GM12872 (cell line): ENCODE data around the gene ARHGEF28.

Experiments
- TF ChIP-seq, protein P1 (sequence below): IDR thresholded peaks from 3 replicates; pipeline ENCODE4 v1.5.1; 2011; ENCODE audit warnings: low read depth, mild to moderate bottlenecking, low read length, moderate library complexity; ENCODE audit not compliant: insufficient read depth

The ARHGEF28 gene

DNA sequence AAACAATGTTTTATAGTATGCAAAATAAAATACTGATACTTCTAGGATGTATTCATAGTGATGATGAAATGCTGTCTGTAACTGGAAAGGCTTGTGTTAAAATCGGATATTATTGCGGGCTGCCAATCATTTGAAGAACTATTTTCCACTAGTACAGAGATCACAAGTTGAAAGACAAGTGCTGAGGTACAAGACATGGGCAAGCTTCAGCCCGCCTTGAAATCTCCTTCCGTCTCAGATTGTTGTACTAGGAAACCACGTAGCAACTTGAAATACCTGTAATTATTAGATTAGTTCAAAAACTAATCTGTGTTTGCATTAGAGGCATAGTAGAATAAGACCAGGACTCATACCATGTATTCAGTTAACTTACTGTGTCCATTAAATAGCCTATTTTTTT is 218.2 kb downstream of the ARHGEF28 start:
- TF ChIP-seq, protein P1, sequence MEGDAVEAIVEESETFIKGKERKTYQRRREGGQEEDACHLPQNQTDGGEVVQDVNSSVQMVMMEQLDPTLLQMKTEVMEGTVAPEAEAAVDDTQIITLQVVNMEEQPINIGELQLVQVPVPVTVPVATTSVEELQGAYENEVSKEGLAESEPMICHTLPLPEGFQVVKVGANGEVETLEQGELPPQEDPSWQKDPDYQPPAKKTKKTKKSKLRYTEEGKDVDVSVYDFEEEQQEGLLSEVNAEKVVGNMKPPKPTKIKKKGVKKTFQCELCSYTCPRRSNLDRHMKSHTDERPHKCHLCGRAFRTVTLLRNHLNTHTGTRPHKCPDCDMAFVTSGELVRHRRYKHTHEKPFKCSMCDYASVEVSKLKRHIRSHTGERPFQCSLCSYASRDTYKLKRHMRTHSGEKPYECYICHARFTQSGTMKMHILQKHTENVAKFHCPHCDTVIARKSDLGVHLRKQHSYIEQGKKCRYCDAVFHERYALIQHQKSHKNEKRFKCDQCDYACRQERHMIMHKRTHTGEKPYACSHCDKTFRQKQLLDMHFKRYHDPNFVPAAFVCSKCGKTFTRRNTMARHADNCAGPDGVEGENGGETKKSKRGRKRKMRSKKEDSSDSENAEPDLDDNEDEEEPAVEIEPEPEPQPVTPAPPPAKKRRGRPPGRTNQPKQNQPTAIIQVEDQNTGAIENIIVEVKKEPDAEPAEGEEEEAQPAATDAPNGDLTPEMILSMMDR: no peak

DNA sequence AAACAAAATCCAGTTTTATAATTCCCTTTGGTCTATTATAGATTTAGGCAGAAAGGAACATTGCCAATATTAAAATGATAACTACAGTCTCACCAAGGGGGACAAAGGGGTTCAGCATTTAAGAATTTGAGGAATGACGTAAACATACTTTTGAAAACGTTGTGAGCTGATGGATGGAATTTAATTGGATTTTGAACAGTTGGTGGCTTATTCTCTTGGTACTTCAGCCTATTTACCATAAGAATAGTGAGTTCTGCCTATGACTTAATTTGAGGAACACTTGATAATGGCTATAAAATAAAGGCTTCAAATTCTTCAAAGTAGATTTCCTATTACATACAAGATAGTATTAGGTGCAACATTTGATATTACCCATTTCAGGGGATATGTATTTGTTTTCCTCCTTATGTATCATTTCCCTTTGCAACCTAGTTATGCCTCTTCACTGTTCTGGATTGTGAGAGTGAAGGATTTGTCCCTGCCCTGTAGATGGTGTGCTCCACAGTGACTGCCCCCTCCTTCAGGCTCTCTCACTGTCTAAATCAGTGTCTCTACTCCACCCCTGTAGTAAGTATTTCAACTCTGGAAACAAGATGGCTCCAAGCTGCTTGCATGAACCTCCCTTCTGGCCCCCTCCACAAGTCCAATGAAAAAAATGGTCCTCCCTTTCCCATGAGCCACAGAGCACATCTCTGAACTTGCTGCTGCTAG is 225.6 kb downstream of the ARHGEF28 start:
- TF ChIP-seq, protein P1: no peak

DNA sequence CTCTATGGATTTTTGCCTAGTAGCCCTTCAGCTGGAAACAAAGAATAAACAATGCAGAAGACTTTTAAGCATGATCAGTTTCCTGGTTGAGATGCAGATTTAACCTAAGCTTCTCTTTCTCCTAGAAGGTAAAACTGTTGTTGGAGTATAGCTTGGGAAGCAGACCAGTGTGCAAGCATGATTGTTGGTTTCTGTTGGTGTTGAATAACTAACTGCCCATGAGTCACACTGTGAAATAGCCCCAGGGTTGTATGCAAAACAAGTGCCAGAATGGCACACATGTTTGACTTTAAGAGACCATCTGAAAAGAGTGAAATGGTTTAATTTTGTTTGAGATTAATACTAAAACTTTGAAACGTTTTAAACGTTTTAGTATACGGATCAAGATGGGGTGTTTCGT is 227.1 kb downstream of the ARHGEF28 start:
- TF ChIP-seq, protein P1: no peak

DNA sequence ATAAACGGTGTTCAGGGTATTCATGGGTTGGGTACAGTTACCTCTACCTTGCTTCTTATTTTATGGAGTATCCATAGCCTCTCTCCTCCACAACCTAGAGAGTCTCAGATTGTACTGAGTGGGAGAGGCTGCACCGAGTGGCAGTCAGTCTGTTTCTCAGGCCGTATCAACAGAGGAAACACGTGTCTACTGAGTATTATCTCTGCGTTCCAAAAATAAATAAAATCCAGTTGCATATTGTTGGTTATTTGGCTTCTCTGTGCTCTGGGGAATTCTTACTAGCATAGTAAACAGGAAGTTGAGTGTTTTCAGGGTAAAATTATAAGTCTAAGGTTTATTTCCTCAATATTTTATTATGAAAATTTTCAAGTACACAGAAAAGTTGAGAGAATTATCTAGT is 231.0 kb downstream of the ARHGEF28 start:
- TF ChIP-seq, protein P1: no peak

DNA sequence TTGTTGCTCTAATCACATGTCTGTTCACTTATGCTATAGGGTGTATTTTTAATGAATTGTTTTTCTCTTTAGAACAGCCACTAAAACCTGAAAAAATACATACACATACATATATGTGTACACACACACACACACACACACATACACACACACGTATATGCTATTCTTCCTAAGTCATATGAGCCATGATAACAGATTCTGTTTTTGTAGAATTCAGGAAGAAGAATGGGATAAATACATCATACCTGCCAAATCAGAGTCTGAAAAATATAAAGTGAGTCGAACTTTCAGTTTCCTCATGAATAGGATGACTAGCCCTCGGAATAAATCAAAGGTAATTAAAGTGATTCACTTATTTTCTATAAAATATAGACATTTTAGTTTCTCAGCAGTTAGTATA is 231.4 kb downstream of the ARHGEF28 start:
- TF ChIP-seq, protein P1: no peak

DNA sequence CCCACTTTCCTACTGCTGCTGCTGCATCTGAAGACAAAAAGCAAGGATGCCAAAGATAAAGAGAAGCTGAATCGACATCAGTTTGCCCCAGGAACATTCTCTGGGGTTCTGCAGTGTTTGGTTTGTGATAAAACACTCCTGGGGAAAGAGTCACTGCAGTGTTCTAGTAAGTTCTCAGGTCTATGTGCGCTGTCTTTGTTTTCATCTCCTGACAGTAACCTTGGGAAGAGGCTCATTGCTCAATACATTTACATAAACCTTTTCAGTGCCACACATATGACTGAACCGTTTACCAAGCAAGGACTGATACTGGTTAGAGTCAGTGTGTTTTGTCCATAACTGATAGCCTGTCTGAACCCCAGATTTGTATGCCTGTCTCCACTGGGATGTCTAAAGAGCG is 232.1 kb downstream of the ARHGEF28 start:
- TF ChIP-seq, protein P1: no peak

DNA sequence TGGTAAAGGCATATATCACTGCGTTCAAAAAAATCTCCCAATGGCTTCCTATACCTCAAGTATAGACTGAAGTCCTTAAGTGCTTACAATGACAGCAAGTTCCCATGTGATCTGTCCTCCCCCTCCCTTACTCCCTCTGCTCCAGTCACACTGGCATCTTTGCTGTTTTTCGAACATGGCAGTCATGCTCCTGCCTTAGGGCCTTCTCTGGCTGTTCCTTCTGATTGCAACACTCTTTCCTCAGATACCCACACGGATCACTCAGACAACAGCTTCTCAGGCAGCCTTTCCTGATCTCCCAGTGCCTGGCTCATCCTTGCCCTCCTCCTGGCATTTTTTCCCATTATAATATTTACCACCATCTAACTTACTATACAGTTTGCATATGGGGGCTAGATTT is 232.8 kb downstream of the ARHGEF28 start:
- TF ChIP-seq, protein P1: no peak
